ENCODE measurements around the gene BSDC1. TPM values are rescaled to one million over a fixed set of nuclear protein-coding genes. Genes with fewer than 3 reads are reported as not detected.

Gene BSDC1
- total RNA-seq, 4 donors from 2014 or later = 93.0 to 132 (median 101) TPM

DNA sequence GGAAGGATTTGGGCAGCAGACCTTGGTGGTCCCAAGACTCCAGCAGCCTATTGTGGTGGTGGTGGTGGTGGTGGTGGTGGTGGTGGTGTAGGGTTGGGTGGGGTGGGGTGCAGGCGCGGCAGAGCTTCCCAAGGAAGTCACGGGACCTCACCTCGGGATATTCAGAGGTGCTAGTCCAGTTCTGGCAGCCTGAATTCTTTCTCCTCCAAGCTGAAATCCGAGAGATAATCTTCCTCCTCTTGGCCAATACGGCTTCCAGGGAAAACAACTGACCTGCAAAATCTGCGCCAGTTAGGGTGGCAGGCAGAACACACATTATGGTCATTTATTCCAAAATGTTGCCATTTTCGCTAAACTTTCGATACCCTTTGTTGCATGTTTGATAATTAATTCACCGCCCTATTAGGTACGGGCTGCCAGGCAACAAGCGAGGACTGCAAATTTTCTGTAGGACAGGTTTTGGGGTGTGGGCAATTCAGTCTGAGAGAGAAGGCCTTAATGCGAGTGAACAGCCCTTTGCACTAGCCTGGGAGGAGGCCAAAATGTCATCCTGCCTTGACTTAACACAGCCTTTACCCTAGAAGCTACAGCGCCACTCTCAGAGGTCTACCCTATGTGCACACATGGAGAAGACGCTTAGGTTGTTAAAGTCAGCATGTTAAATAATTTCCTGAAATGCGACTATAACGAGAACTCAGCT, 33.2 kb upstream of the BSDC1 start:
- intact Hi-C loops (cut with DNase I) = no loop called here
- no peak for TF ChIP-seq POLR2A (IDR thresholded peaks at IDR 0.05)
- TF ChIP-seq, protein P1, sequence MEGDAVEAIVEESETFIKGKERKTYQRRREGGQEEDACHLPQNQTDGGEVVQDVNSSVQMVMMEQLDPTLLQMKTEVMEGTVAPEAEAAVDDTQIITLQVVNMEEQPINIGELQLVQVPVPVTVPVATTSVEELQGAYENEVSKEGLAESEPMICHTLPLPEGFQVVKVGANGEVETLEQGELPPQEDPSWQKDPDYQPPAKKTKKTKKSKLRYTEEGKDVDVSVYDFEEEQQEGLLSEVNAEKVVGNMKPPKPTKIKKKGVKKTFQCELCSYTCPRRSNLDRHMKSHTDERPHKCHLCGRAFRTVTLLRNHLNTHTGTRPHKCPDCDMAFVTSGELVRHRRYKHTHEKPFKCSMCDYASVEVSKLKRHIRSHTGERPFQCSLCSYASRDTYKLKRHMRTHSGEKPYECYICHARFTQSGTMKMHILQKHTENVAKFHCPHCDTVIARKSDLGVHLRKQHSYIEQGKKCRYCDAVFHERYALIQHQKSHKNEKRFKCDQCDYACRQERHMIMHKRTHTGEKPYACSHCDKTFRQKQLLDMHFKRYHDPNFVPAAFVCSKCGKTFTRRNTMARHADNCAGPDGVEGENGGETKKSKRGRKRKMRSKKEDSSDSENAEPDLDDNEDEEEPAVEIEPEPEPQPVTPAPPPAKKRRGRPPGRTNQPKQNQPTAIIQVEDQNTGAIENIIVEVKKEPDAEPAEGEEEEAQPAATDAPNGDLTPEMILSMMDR (IDR thresholded peaks at IDR 0.05) = no peak
- peaks cover 6 to 9% of the 10 kb centered on the region in 2 donors for H3K4me1 ChIP-seq
- H3K9me3 ChIP-seq = no peaks in the 10 kb centered on the region
- H3K27ac ChIP-seq = no peak overlapping the region
- no peaks in the 10 kb centered on the region for H3K36me3 ChIP-seq
- WGBS, 2 donors = 73 to 77% methylated on average over 14 to 17 of the region's 17 CpGs
- no peak overlapping the region for H3K4me3 ChIP-seq (replicated peaks in 1 of 3)
- H3K27me3 ChIP-seq = no peaks in the 10 kb centered on the region
- DNase-seq = no peak

DNA sequence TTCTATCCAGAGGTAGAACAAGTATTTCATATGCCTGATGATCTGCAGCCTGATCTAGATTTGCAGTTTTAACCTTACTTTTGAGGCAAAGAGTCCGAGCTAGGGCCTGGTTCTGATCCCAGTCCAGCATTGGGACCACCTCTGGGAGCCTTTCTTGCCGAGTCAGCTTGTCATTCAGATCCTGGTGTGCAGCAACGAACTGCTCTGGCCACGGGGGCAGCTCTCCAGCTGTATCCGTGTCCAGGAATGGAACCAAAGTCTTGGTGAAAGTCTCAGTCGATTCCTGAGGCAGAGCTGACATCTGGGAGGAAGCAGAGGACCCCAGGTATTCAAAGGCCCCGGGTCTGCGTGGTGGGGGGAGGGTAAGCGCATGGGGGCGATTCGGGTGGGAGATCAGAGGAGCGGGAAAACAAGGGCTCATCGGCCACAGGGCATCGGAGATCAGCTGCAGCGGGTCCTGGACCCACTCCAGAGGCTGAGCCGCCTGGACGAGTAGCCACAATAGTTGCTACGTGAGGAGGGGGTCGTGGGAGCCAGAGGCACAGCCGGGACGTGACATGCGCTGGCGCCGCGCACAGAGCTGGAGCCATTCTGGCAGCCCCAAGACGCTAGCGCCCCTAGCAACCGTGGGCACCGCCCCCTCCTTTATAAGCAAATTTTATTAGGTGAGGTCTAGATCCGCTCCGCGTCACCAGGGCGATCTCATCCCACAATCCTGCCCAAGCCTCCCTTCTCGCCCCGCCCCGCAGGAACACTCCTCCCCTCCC, 32.4 kb upstream of the BSDC1 start:
- no peaks in the 10 kb centered on the region for H3K27me3 ChIP-seq
- peaks cover 6 to 9% of the 10 kb centered on the region in 2 donors for H3K4me1 ChIP-seq
- no peaks in the 10 kb centered on the region for H3K36me3 ChIP-seq
- intact Hi-C loops (cut with DNase I) = no loop called here
- H3K4me3 ChIP-seq (replicated peaks in 1 of 3) = no peak overlapping the region
- H3K9me3 ChIP-seq = no peaks in the 10 kb centered on the region
- H3K27ac ChIP-seq = no peak overlapping the region
- 6 to 10% methylated on average over 23 to 34 of the region's 36 CpGs for WGBS, 2 donors
- peak; percentile 28 to 33 for DNase-seq
- TF ChIP-seq, protein P1 (IDR thresholded peaks at IDR 0.05) = no peak
- TF ChIP-seq POLR2A (IDR thresholded peaks at IDR 0.05) = no peak

DNA sequence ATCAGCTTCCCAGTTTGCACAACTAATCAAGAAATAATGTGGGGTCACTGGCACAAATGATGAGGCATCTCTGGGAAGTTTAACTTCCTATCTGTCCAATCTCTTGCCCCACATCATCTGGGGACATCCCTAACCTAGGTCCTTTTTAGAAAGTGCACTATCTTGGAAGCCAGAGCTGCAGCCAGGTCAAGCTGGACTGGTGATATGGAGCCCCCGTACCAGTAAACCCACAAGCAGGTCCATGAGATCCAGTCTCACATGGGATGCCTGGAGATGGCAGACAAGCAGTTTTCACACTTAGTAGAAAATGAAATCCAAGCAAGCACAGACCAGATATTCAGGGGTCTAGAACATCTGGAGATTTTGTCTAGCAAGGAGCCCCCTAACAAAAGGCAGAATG, 27.5 kb upstream of the BSDC1 start:
- no peak for DNase-seq
- peaks cover 3 to 5% of the 10 kb centered on the region in 2 donors for H3K4me1 ChIP-seq
- WGBS, 2 donors = 73 to 100% methylated on average over 1 of the region's 1 CpG
- intact Hi-C loops (cut with DNase I) = no loop called here
- H3K4me3 ChIP-seq (replicated peaks in 1 of 3) = no peak overlapping the region
- H3K36me3 ChIP-seq = no peaks in the 10 kb centered on the region
- no peaks in the 10 kb centered on the region for H3K9me3 ChIP-seq
- no peaks in the 10 kb centered on the region for H3K27me3 ChIP-seq
- no peak for TF ChIP-seq POLR2A (IDR thresholded peaks at IDR 0.05)
- TF ChIP-seq, protein P1 (IDR thresholded peaks at IDR 0.05) = no peak
- H3K27ac ChIP-seq = no peak overlapping the region

DNA sequence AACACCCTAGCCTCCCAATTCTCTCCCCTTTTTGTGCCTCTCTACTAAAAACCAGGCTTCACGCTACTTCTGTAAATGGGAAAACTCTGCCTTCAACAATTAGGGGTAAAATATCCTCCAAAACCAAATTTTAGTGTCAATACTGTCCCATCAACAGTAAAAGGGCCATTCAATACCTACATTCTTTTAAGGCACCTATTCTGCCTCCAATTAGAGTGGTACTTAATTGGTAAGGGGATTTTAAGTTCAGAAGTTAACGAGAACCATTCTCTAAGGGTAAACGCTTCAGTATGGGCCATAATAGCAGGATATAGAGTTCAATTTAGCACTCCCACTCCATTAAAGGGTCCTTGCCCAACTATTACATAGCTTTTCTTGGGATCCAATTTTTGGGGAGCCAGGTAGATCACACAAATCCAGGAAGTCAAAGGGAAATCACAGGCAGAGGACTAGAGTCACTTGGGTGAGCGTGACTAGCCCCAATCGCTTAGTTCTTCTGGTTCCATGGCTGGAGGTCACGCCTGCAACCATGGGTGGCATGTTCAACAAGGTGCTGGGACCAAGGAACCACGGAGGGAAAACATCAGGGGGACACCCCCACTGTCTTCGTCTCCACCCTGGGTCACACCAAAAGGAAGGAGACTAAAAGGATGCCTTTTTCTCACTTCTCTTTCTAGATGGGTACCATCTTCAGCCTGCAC, 20.1 kb upstream of the BSDC1 start:
- peaks cover 0 to 5% of the 10 kb centered on the region in 2 donors for H3K4me1 ChIP-seq
- no peak overlapping the region for H3K4me3 ChIP-seq (replicated peaks in 1 of 3)
- TF ChIP-seq, protein P1 (IDR thresholded peaks at IDR 0.05) = peak in 1 of 6 experiments; percentile 11
- no peak for TF ChIP-seq POLR2A (IDR thresholded peaks at IDR 0.05)
- no peak overlapping the region for H3K27ac ChIP-seq
- intact Hi-C loops (cut with DNase I) = no loop called here
- H3K36me3 ChIP-seq = no peaks in the 10 kb centered on the region
- no peaks in the 10 kb centered on the region for H3K27me3 ChIP-seq
- no peaks in the 10 kb centered on the region for H3K9me3 ChIP-seq
- DNase-seq = no peak
- WGBS, 2 donors = 85 to 90% methylated on average over 8 of the region's 8 CpGs
